Mucosa of gallbladder (tissue), 1 donor: ENCODE data around the gene PIP5K1C. TPM values are rescaled to one million over a fixed set of nuclear protein-coding genes. Genes with fewer than 3 reads are reported as not detected.
"Not testable (repeated sequence)": the region's sequence is repeated elsewhere in the genome, so short reads cannot be mapped to it uniquely, and the experiment has no call there.

Experiments used
- DNase-seq: peaks from one replicate; pipeline ENCODE4 v3.0.0-alpha.2; 2020; ENCODE audit warnings: low spot score
- total RNA-seq: library from RNA; stranded (reverse); gene quantifications from one replicate; pipeline ENCODE4 v1.2.1, GENCODE V29; 2021
- donor health status: DM: no; HTN: no; CAD: no.

The PIP5K1C gene
- total RNA-seq, 1 donor from 2014 or later = 72.9 TPM

- DNase-seq = no peak
These were observed 38.7 kb downstream of the PIP5K1C start for GRCh38 chr19:3661284-3662238.

GRCh38 chr19:3660493-3661219 lies 39.6 kb downstream of the PIP5K1C start:
- no peak for DNase-seq

GRCh38 chr19:3659746-3660112 lies 40.5 kb downstream of the PIP5K1C start:
- DNase-seq = no peak

- no peak for DNase-seq
These were observed 41.2 kb downstream of the PIP5K1C start for GRCh38 chr19:3658870-3659745.

- DNase-seq = no peak
These were observed 42.0 kb downstream of the PIP5K1C start for GRCh38 chr19:3658004-3658869.

GRCh38 chr19:3657395-3657769 lies 42.9 kb downstream of the PIP5K1C start:
- DNase-seq = no peak

- DNase-seq = no peak
These were observed 43.4 kb downstream of the PIP5K1C start for GRCh38 chr19:3656747-3657394.

GRCh38 chr19:3656073-3656746 lies 44.1 kb downstream of the PIP5K1C start:
- DNase-seq = no peak

- no peak for DNase-seq
These were observed 44.7 kb downstream of the PIP5K1C start for GRCh38 chr19:3655402-3656072.

- DNase-seq = no peak
These were observed 46.3 kb downstream of the PIP5K1C start for GRCh38 chr19:3653865-3654513.

GRCh38 chr19:3653081-3653795 lies 47.0 kb downstream of the PIP5K1C start:
- no peak for DNase-seq

- no peak for DNase-seq
These were observed 47.8 kb downstream of the PIP5K1C start for GRCh38 chr19:3652422-3652821.

GRCh38 chr19:3651684-3652083 lies 48.6 kb downstream of the PIP5K1C start:
- DNase-seq = no peak

- no peak for DNase-seq
These were observed 50.4 kb downstream of the PIP5K1C start for GRCh38 chr19:3649888-3650287.

GRCh38 chr19:3648037-3648905 lies 52.0 kb downstream of the PIP5K1C start:
- no peak for DNase-seq

- not testable (repeated sequence) for DNase-seq
These were observed 53.2 kb downstream of the PIP5K1C start for GRCh38 chr19:3647102-3647501.
